Measurements from ENCODE around the gene SGSM1.
"Not testable (repeated sequence)": the region's sequence is repeated elsewhere in the genome, so short reads cannot be mapped to it uniquely, and the experiment has no call there.

SGSM1 gene

GRCh38 chr22:24894998-24895397 is 89.0 kb downstream of the SGSM1 start:
- DNase-seq (ENCODE audit: low spot score): no peak

GRCh38 chr22:24901448-24901847 is 95.4 kb downstream of the SGSM1 start:
- DNase-seq (ENCODE audit: low spot score): no peak

- no peak for DNase-seq (ENCODE audit: low spot score)
Measured at GRCh38 chr22:24905909-24906308, 99.9 kb downstream of the SGSM1 start.

GRCh38 chr22:24907101-24907500 is 101.1 kb downstream of the SGSM1 start:
- not testable (repeated sequence) for DNase-seq (ENCODE audit: low spot score)

GRCh38 chr22:24920029-24920428 is 114.0 kb downstream of the SGSM1 start:
- no peak for DNase-seq (ENCODE audit: low spot score)

- DNase-seq (ENCODE audit: low spot score): no peak
Measured at GRCh38 chr22:24925586-24926427, 119.8 kb downstream of the SGSM1 start.

- no peak for DNase-seq (ENCODE audit: low spot score)
Measured at GRCh38 chr22:24926428-24926725, 120.4 kb downstream of the SGSM1 start.

- no peak for DNase-seq (ENCODE audit: low spot score)
Measured at GRCh38 chr22:24926849-24927579, 121.0 kb downstream of the SGSM1 start.

- no peak for DNase-seq (ENCODE audit: low spot score)
Measured at GRCh38 chr22:24928322-24928721, 122.3 kb downstream of the SGSM1 start.

GRCh38 chr22:24930678-24931077 is 124.7 kb downstream of the SGSM1 start:
- no peak for DNase-seq (ENCODE audit: low spot score)

GRCh38 chr22:24935771-24936483 is 129.9 kb downstream of the SGSM1 start:
- no peak for DNase-seq (ENCODE audit: low spot score)

- peak; percentile 61 for DNase-seq (ENCODE audit: low spot score)
Measured at GRCh38 chr22:24937114-24937513, 131.1 kb downstream of the SGSM1 start.

- peak; percentile 63 for DNase-seq (ENCODE audit: low spot score)
Measured at GRCh38 chr22:24938741-24939341, 132.8 kb downstream of the SGSM1 start.

- DNase-seq (ENCODE audit: low spot score): no peak
Measured at GRCh38 chr22:24942301-24942700, 136.3 kb downstream of the SGSM1 start.

- no peak for DNase-seq (ENCODE audit: low spot score)
Measured at GRCh38 chr22:24944217-24944937, 138.4 kb downstream of the SGSM1 start.

GRCh38 chr22:24945430-24945829 is 139.4 kb downstream of the SGSM1 start:
- no peak for DNase-seq (ENCODE audit: low spot score)

GRCh38 chr22:24947383-24947782 is 141.4 kb downstream of the SGSM1 start:
- DNase-seq (ENCODE audit: low spot score): no peak

- DNase-seq (ENCODE audit: low spot score): no peak
Measured at GRCh38 chr22:24947881-24948280, 141.9 kb downstream of the SGSM1 start.

GRCh38 chr22:24948356-24949202 is 142.6 kb downstream of the SGSM1 start:
- no peak for DNase-seq (ENCODE audit: low spot score)

- no peak for DNase-seq (ENCODE audit: low spot score)
Measured at GRCh38 chr22:24950272-24950902, 144.4 kb downstream of the SGSM1 start.
